GM23248 (cell line): ENCODE results near the gene SPRED1.

ENCODE experiments used
- EZH2 ChIP-seq: fragments of 200-600 bp; sonication (generic); IDR thresholded peaks from 2 replicates; pipeline ENCODE4 v1.6.1; 2018; ENCODE audit warnings: antibody characterized with exemption, mild to moderate bottlenecking; ENCODE audit not compliant: insufficient read depth, poor library complexity, severe bottlenecking
- EZH2phosphoT487 ChIP-seq: fragments of 200-600 bp; sonication (generic); IDR thresholded peaks from 2 replicates; pipeline ENCODE4 v1.6.1; 2018; ENCODE audit warnings: antibody characterized with exemption, moderate library complexity, mild to moderate bottlenecking, low read depth; ENCODE audit not compliant: insufficient read depth

- TF ChIP-seq EZH2, result no peak
- no peak for TF ChIP-seq EZH2phosphoT487
These were observed 24.0 kb upstream of the SPRED1 start for GRCh38 chr15:38228618-38229017.
